Sigmoid colon (tissue), 4 donors: ENCODE measurements around the gene PRDM10.

ENCODE experiments used
- CTCF ChIP-seq, 4 experiments: fragments of 450-650 bp in 3 of 4; fragments of 200-600 bp in 1 of 4; IDR thresholded peaks; one replicate each; pipeline ENCODE4 v1.5.1; 2016 to 2019; ENCODE audit warnings: antibody characterized with exemption in 4 of 4, mild to moderate bottlenecking in 3 of 4, moderate library complexity in 2 of 4
- POLR2AphosphoS5 ChIP-seq, 4 donors: sonication (generic); formaldehyde crosslinking; IDR thresholded peaks; one replicate each; pipeline ENCODE4 v1.6.1; 2017; ENCODE audit warnings: antibody characterized with exemption in 4 of 4

- no peak for TF ChIP-seq CTCF (IDR thresholded peaks at IDR 0.05)
- TF ChIP-seq POLR2AphosphoS5 (IDR thresholded peaks at IDR 0.05) = no peak
Measured at GRCh38 chr11:129939510-129939909, 63.1 kb downstream of the PRDM10 start.
